ENCODE results near the gene NUP205.
A peak's percentile ranks its signal among the peaks of the same experiment; 100 is the strongest.
"Not testable (repeated sequence)": the region's sequence is repeated elsewhere in the genome, so short reads cannot be mapped to it uniquely, and the experiment has no call there.

Gene NUP205

GRCh38 chr7:135618510-135618909 lies 60.8 kb downstream of the NUP205 start:
- no peak for DNase-seq (ENCODE audit: extremely low spot score, insufficient read length, low read depth)
- FAIRE-seq: no peak

- no peak for FAIRE-seq
- DNase-seq (ENCODE audit: extremely low spot score, insufficient read length, low read depth): no peak
These were observed 62.7 kb downstream of the NUP205 start for GRCh38 chr7:135620447-135620846.

GRCh38 chr7:135620980-135621850 lies 63.5 kb downstream of the NUP205 start:
- DNase-seq (ENCODE audit: extremely low spot score, insufficient read length, low read depth) (peak; percentile 1), FAIRE-seq (peak; percentile 75)

GRCh38 chr7:135634191-135634878 lies 76.6 kb downstream of the NUP205 start:
- no peak for FAIRE-seq

GRCh38 chr7:135639690-135640089 lies 82.0 kb downstream of the NUP205 start:
- FAIRE-seq; DNase-seq (ENCODE audit: extremely low spot score, insufficient read length, low read depth): not testable (repeated sequence)

More at GRCh38 chr7:135634191-135634878, 76.6 kb downstream of the NUP205 start:
- DNase-seq (ENCODE audit: extremely low spot score, insufficient read length, low read depth): no peak

GRCh38 chr7:135644154-135644553 lies 86.4 kb downstream of the NUP205 start:
- FAIRE-seq (no peak), DNase-seq (ENCODE audit: extremely low spot score, insufficient read length, low read depth) (no peak)

GRCh38 chr7:135644729-135645128 lies 87.0 kb downstream of the NUP205 start:
- DNase-seq (ENCODE audit: extremely low spot score, insufficient read length, low read depth) (no peak), FAIRE-seq (no peak)

- FAIRE-seq: peak; percentile 56
- no peak for DNase-seq (ENCODE audit: extremely low spot score, insufficient read length, low read depth)
These were observed 87.7 kb downstream of the NUP205 start for GRCh38 chr7:135645296-135645904.

GRCh38 chr7:135647755-135648154 lies 90.0 kb downstream of the NUP205 start:
- FAIRE-seq (no peak), DNase-seq (ENCODE audit: extremely low spot score, insufficient read length, low read depth) (no peak)

GRCh38 chr7:135648235-135648634 lies 90.5 kb downstream of the NUP205 start:
- FAIRE-seq (no peak), DNase-seq (ENCODE audit: extremely low spot score, insufficient read length, low read depth) (no peak)

- no peak for FAIRE-seq
- DNase-seq (ENCODE audit: extremely low spot score, insufficient read length, low read depth): no peak
These were observed 93.3 kb downstream of the NUP205 start for GRCh38 chr7:135650831-135651573.

- no peak for FAIRE-seq
- no peak for DNase-seq (ENCODE audit: extremely low spot score, insufficient read length, low read depth)
These were observed 95.8 kb downstream of the NUP205 start for GRCh38 chr7:135653340-135654080.

- DNase-seq (ENCODE audit: extremely low spot score, insufficient read length, low read depth) (no peak), FAIRE-seq (no peak)
These were observed 100.8 kb downstream of the NUP205 start for GRCh38 chr7:135658564-135658963.

GRCh38 chr7:135659159-135659846 lies 101.6 kb downstream of the NUP205 start:
- no peak for DNase-seq (ENCODE audit: extremely low spot score, insufficient read length, low read depth)
- FAIRE-seq: no peak

GRCh38 chr7:135661311-135662122 lies 103.8 kb downstream of the NUP205 start:
- no peak for DNase-seq (ENCODE audit: extremely low spot score, insufficient read length, low read depth)
- FAIRE-seq: no peak

- DNase-seq (ENCODE audit: extremely low spot score, insufficient read length, low read depth) (no peak), FAIRE-seq (no peak)
These were observed 104.3 kb downstream of the NUP205 start for GRCh38 chr7:135662123-135662372.

GRCh38 chr7:135662373-135663114 lies 104.8 kb downstream of the NUP205 start, which contains the start of gene STMP1:
Gene STMP1 (plus strand): TSS chr7:135662514.
- peak; percentile 94 for DNase-seq (ENCODE audit: extremely low spot score, insufficient read length, low read depth)
- FAIRE-seq: peak; percentile 81
